K562 (cell line): Measurements from ENCODE around the gene C11orf58. TPM values are rescaled to one million over a fixed set of nuclear protein-coding genes. Genes with fewer than 3 reads are reported as not detected.
A peak's percentile ranks its signal among the peaks of the same experiment; 100 is the strongest.

Experiments
- ATAC-seq: fragments of 200-7000 bp; cut with Tn5 transposase; 3 replicates; pipeline ENCODE4 v1.9.1; 2020; ENCODE audit warnings: moderate library complexity
- BruUV-seq: library from RNA; stranded (reverse); fragments of 400-500 nt; replicated peaks from 2 replicates; lab custom pipeline; 2021; lab: Mats Ljungman, UMichigan
- CTCF ChIA-PET: fragments of 300-600 bp; formaldehyde crosslinking; extraction: SDS; loops from one replicate; lab custom pipeline; 2021; ENCODE audit warnings: low intra/inter-chr PET ratio; lab: Yijun Ruan, JAX
- POLR2A ChIA-PET: fragments of 300-600, 350-650 bp; sonication (Branson Sonifier 250); formaldehyde crosslinking; extraction: SDS; loops from one replicate; lab custom pipeline; 2021; ENCODE audit warnings: antibody characterized with exemption, inconsistent platforms; lab: Yijun Ruan, JAX
- DNase-seq, 4 experiments: peaks; one replicate each; pipeline versions ENCODE4 v3.0.0 to v3.0.0-alpha.2; 2011 to 2018; ENCODE audit warnings: low spot score in 3 of 4, mixed read lengths in 3 of 4; ENCODE audit errors: extremely low read depth in 1 of 4
- FAIRE-seq: peaks from 2 replicates; lab custom pipeline; 2011; peaks lifted over from hg19 to GRCh38; lab: Jason Lieb, UNC
- H2AFZ ChIP-seq: 2 replicates; pipeline ENCODE4 v1.6.0; 2011; ENCODE audit warnings: low read depth, low read length, control low read depth, inconsistent platforms
- H3K27ac ChIP-seq: fragments of 200-600 bp; 3 replicates; pipeline ENCODE4 v1.8.0; 2011; ENCODE audit warnings: low read depth, mild to moderate bottlenecking, control low read depth, inconsistent platforms, low read length, moderate library complexity, mixed read lengths; ENCODE audit errors: extremely low read depth
- H3K27me3 ChIP-seq, 2 experiments: fragments of 300-600 bp in 1 of 2; 2 replicates in 1 of 2; 3 replicates in 1 of 2; pipeline versions ENCODE4 v1.6.0 to v1.8.0; 2011; ENCODE audit warnings: inconsistent platforms in 2 of 2, low read length in 2 of 2, mild to moderate bottlenecking in 1 of 2, mixed read lengths in 1 of 2, moderate library complexity in 1 of 2; ENCODE audit not compliant: control insufficient read depth in 2 of 2, insufficient read depth in 2 of 2
- H3K36me3 ChIP-seq: fragments of 300-600 bp; 3 replicates; pipeline ENCODE4 v1.8.0; 2011; ENCODE audit warnings: mild to moderate bottlenecking, low read length, inconsistent platforms; ENCODE audit not compliant: control insufficient read depth, insufficient read depth
- H3K4me1 ChIP-seq, 2 experiments: fragments of 200-600 bp in 1 of 2; replicated peaks in 1 of 2; 2 replicates in 1 of 2; 3 replicates in 1 of 2; pipeline versions ENCODE4 v1.5.1 to v1.8.0; 2011; ENCODE audit warnings: inconsistent platforms in 2 of 2, low read length in 2 of 2, mild to moderate bottlenecking in 1 of 2, mixed read lengths in 1 of 2, moderate library complexity in 1 of 2; ENCODE audit not compliant: control insufficient read depth in 2 of 2, insufficient read depth in 2 of 2
- H3K4me2 ChIP-seq: 2 replicates; pipeline ENCODE4 v1.6.1; 2011; ENCODE audit warnings: low read length, control low read depth, inconsistent platforms, mixed read lengths; ENCODE audit not compliant: insufficient read depth
- H3K4me3 ChIP-seq: fragments of 200-600 bp; sonication (generic), shearing (Covaris generic); 2 replicates; pipeline ENCODE4 v1.5.1; 2016; ENCODE audit warnings: control low read depth, inconsistent platforms
- H3K79me2 ChIP-seq: fragments of 200-600 bp; 3 replicates; pipeline ENCODE4 v1.8.0; 2011; ENCODE audit warnings: low read length, inconsistent platforms; ENCODE audit not compliant: control insufficient read depth, insufficient read depth
- H3K9ac ChIP-seq, 2 experiments: 2 replicates each; pipeline versions ENCODE4 v1.6.0 to v1.6.1; 2011; ENCODE audit warnings: low read depth in 2 of 2, low read length in 2 of 2, control low read depth in 1 of 2, inconsistent platforms in 1 of 2, mild to moderate bottlenecking in 1 of 2, mixed read lengths in 1 of 2; ENCODE audit not compliant: insufficient read depth in 1 of 2
- H3K9me1 ChIP-seq: one replicate; pipeline ENCODE4 v1.6.0; 2011; ENCODE audit warnings: inconsistent platforms, mild to moderate bottlenecking, low read length, moderate library complexity; ENCODE audit not compliant: control insufficient read depth, insufficient read depth
- H3K9me3 ChIP-seq: replicated peaks from 2 replicates; pipeline ENCODE4 v1.5.1; 2011; ENCODE audit warnings: low read depth, low read length, inconsistent platforms; ENCODE audit not compliant: control insufficient read depth, insufficient read depth
- H4K20me1 ChIP-seq: replicated peaks from 2 replicates; pipeline ENCODE4 v1.6.1; 2011; ENCODE audit warnings: low read length, inconsistent platforms, mixed read lengths; ENCODE audit not compliant: control insufficient read depth, insufficient read depth
- ATF7 ChIP-seq: fragments of 450-650 bp; IDR thresholded peaks from 2 replicates; pipeline ENCODE4 v1.7.1; 2014; ENCODE audit warnings: mild to moderate bottlenecking, moderate library complexity
- C11orf30 ChIP-seq: fragments of 450-650 bp; IDR thresholded peaks from 2 replicates; pipeline ENCODE4 v1.6.1; 2016; ENCODE audit warnings: low read depth, mild to moderate bottlenecking
- FIP1L1 ChIP-seq: fragments of 200-400 bp; formaldehyde crosslinking; IDR thresholded peaks from 2 replicates; pipeline ENCODE4 v1.6.1; 2018; ENCODE audit warnings: mild to moderate bottlenecking, low read depth, low read length; ENCODE audit not compliant: poor library complexity, severe bottlenecking
- JUN ChIP-seq, 2 experiments: sonication (generic) in 1 of 2; formaldehyde crosslinking in 1 of 2; IDR thresholded peaks; 2 replicates each; pipeline versions ENCODE4 v1.6.1 to v1.8.0; 2012 to 2022; ENCODE audit warnings: borderline replicate concordance in 2 of 2, mild to moderate bottlenecking in 2 of 2, improper control_type of control experiment in 1 of 2, low read depth in 1 of 2, low read length in 1 of 2, missing genetic modification reagents in 1 of 2
- NCOA1 ChIP-seq: fragments of 450-650 bp; IDR thresholded peaks from 2 replicates; pipeline ENCODE4 v1.6.1; 2016; ENCODE audit warnings: low read depth
- PKNOX1 ChIP-seq: fragments of 450-650 bp; IDR thresholded peaks from 2 replicates; pipeline ENCODE4 v1.6.1; 2016
- RUNX1 ChIP-seq: sonication (generic); IDR thresholded peaks from 2 replicates; pipeline ENCODE4 v1.6.1; 2016; ENCODE audit warnings: antibody characterized with exemption, low read depth
- SMARCE1 ChIP-seq: fragments of 450-650 bp; IDR thresholded peaks from 2 replicates; pipeline ENCODE4 v1.7.1; 2016; ENCODE audit warnings: mild to moderate bottlenecking
- SPI1 ChIP-seq: IDR thresholded peaks from 2 replicates; pipeline ENCODE4 v1.6.1; 2011; ENCODE audit warnings: low read depth, low read length, control low read depth, borderline replicate concordance
- ZKSCAN1 ChIP-seq: fragments of 150-350 bp; IDR thresholded peaks from 2 replicates; pipeline ENCODE4 v1.6.1; 2016; ENCODE audit warnings: low read depth, low read length
- WGBS: fragments of 100-300 bp; shearing (Covaris generic); methylation state at CpG from one replicate; pipeline ENCODE4 v1.1.6; 2016; ENCODE audit warnings: low coverage, mixed read lengths; ENCODE audit not compliant: insufficient coverage; ENCODE audit errors: missing lambda C conversion rate; 5-methylcytosine and 5-hydroxymethylcytosine counted together
- in situ Hi-C: fragments of 300-500 bp; cut with MboI; formaldehyde crosslinking; loops from 4 replicates; pipeline ENCODE4 v1.15.0; 2018; ENCODE audit warnings: inconsistent platforms, mixed read lengths
- intact Hi-C: fragments of 100-400 bp; cut with micrococcal nuclease; formaldehyde crosslinking; loops from 2 replicates; pipeline ENCODE4 v1.14.2; 2022
- polyA plus RNA-seq, 8 experiments: library from polyadenylated mRNA; depleted of rRNA in 4 of 8; stranded (reverse) in 5 of 8; unstranded in 3 of 8; fragments of >200 nt; fragmentation: Nextera tagmentation in 2 of 8; fragmentation: Illumina TruSeq in 1 of 8; extraction: Ambion mirVana in 2 of 8; extraction: Trizol in 1 of 8; gene quantifications; 2 replicates each; pipeline versions ENCODE4 v1.2.1 to v1.2.3, GENCODE V29; 2011 to 2014; ENCODE audit warnings: inconsistent platforms in 1 of 8, missing spikeins in 1 of 8
- total RNA-seq, 7 experiments: library from RNA; depleted of rRNA in 6 of 7; stranded (reverse); fragments of >200 nt in 6 of 7; fragmentation: Illumina TruSeq in 2 of 7; extraction: Trizol in 2 of 7; gene quantifications; 2 replicates each; pipeline versions ENCODE4 v1.2.1 to v1.2.3, GENCODE V29; 2011 to 2021; ENCODE audit warnings: low replicate concordance in 1 of 7
- TF ChIP-seq, protein P1 (sequence below), 2 experiments: fragments of 450-650 bp; IDR thresholded peaks; 2 replicates each; pipeline ENCODE4 v1.6.1; 2016; ENCODE audit warnings: mild to moderate bottlenecking in 2 of 2, borderline replicate concordance in 1 of 2, low read depth in 1 of 2, moderate library complexity in 1 of 2

The C11orf58 gene
- total and polyA plus RNA-seq, 9 of the 15 experiments (the other 6 are each of a cell fraction or from before 2014, with no cell fraction given), result 104 to 421 (median 247) TPM

DNA sequence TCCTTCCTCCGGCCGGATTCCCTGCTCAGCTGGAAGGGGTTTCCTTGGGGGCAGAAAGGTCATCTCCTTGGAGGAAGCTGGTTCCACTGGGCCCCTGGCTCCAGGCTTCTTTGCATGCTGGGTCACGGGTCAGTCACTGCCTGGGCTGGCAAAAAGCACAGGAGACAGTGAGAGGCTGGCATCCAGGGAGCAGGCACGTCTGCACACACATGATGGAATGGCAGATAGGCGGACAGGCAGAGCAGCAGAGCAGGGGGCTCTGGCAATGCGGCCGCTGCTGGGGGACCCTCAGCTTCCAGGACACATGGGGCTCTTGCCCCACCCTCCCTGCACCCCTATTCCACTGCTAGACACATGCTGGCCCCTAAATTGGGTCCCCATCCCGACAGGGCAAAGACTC, 40.4 kb downstream of the C11orf58 start:
- Histone ChIP-seq H3K27ac (no peak overlapping the region), H3K4me1 (peaks cover 9 to 18% of the 10 kb centered on the region in 2 experiments; a peak in 3 of 5 replicates), H2AFZ (peak overlapping the region; percentile 90), H3K4me3 (no peak overlapping the region), H3K27me3 (peaks cover 6 to 27% of the 10 kb centered on the region in 2 experiments; a peak in 4 of 5 replicates), H3K9me1 (peaks cover 4% of the 10 kb centered on the region), H3K4me2 (no peak overlapping the region), H3K79me2 (no peaks in the 10 kb centered on the region), H3K9ac (0 out of 4 replicates have a peak overlapping the region, but pooled peaks of 1 of the 2 experiments have one; percentile 60), H3K36me3 (no peaks in the 10 kb centered on the region), H3K9me3 (no peaks in the 10 kb centered on the region), H4K20me1 (0 out of 2 replicates have a peak, but pooled peaks cover 7% of the 10 kb centered on the region)
- ATAC-seq (no peak), DNase-seq (no peak), FAIRE-seq (no peak)
- ChIA-PET CTCF (no interaction called here), POLR2A (interaction anchor here (1.1 kb wide), 1 partner anchor 10 kb away, joined by 3 read pairs; no protein-coding TSS in a partner anchor)
- intact Hi-C loops (loop anchor here (10.0 kb wide), 1 partner anchor 154 kb away; no protein-coding TSS in a partner anchor), in situ Hi-C loops (no loop called here)
- BruUV-seq, result no TSS peak
- TF ChIP-seq ZKSCAN1 (no peak), JUN (IDR thresholded peaks at IDR 0.05; ENCODE audit: borderline replicate concordance, low read depth, low read length) (no peak), JUN (CRISPR knock-in tag; IDR thresholded peaks at IDR 0.05; ENCODE audit: borderline replicate concordance) (no peak), PKNOX1 (no peak), SPI1 (no peak), NCOA1 (no peak), ATF7 (no peak), FIP1L1 (no peak), C11orf30 (no peak), RUNX1 (no peak), SMARCE1 (no peak)
- TF ChIP-seq, protein P1, sequence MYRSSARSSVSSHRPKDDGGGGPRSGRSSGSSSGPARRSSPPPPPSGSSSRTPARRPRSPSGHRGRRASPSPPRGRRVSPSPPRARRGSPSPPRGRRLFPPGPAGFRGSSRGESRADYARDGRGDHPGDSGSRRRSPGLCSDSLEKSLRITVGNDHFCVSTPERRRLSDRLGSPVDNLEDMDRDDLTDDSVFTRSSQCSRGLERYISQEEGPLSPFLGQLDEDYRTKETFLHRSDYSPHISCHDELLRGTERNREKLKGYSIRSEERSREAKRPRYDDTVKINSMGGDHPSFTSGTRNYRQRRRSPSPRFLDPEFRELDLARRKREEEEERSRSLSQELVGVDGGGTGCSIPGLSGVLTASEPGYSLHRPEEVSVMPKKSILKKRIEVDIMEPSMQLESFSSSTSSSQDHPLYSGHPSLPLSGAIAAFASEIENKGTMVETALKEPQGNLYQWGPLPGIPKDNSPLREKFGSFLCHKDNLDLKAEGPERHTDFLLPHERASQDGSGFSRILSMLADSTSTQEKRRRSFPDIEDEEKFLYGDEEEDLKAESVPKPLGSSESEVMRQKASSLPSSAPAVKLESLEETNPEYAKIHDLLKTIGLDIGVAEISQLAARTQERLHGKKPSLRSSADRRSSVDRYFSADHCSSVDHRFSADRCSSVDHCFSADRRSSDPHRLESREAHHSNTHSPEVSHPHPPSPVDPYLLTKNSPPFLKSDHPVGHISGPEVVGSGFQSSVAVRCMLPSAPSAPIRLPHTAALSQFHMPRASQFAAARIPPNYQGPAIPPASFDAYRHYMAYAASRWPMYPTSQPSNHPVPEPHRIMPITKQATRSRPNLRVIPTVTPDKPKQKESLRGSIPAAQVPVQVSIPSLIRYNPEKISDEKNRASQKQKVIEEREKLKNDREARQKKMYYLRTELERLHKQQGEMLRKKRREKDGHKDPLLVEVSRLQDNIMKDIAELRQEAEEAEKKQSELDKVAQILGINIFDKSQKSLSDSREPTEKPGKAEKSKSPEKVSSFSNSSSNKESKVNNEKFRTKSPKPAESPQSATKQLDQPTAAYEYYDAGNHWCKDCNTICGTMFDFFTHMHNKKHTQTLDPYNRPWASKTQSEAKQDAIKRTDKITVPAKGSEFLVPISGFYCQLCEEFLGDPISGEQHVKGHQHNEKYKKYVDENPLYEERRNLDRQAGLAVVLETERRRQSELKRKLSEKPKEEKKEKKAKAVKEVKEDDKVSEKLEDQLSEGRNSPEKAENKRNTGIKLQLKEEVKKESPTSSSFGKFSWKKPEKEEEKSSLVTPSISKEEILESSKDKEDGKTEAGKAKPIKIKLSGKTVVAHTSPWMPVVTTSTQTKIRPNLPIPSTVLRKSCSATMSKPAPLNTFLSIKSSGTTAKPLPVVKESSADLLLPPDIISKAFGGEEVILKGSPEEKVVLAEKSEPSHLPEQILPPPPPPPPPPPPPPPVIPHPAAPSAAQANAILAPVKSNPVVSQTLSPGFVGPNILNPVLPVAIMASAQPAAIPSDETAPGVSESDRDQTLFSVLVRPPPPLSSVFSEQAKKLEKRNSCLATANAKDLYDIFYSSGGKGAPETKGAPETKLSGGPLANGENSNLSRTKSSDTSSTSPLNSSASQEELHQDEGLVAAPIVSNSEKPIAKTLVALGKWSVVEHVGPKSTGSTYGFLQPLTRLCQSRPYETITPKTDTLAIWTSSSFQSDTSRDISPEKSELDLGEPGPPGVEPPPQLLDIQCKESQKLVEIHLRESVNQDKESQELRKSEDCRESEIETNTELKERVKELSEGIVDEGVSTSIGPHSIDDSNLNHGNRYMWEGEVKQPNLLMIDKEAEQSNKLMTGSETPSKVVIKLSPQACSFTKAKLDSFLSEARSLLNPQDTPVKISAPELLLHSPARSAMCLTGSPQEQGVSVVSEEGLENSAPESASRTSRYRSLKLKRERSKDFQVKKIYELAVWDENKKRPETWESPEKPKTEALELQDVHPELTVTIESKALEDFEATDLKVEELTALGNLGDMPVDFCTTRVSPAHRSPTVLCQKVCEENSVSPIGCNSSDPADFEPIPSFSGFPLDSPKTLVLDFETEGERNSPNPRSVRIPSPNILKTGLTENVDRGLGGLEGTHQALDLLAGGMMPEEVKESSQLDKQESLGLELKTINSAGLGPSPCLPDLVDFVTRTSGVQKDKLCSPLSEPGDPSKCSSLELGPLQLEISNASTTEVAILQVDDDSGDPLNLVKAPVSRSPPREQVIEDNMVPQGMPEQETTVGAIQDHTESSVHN (IDR thresholded peaks at IDR 0.05; ENCODE audit: borderline replicate concordance in 1 of 2, low read depth in 1 of 2), result no peak
- 54% methylated on average over 8 of the region's 8 CpGs for WGBS
